ENCODE results near the gene SCN5A.
"Not testable (repeated sequence)": the region's sequence is repeated elsewhere in the genome, so short reads cannot be mapped to it uniquely, and the experiment has no call there.

Gene SCN5A

DNA sequence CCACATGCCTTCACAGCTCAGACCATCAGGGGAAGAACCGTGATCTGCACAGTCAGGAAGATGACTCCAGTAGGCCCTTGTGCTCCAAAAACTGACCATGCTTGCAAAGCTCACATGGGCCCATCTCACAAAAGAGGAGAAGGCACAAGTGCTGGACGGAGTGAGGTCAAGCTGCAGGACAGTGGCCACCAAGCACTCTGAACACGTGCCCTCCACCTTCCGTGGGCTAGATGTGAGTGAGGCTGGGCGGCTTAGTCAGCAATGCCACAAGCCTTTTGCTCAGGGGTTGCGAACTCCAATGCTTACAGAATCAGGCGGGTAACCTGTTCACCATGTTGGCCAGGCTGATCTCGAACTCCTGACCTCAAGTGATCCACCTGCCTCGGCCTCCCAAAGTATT lies 70.9 kb downstream of the SCN5A start:
- no peak for DNase-seq (ENCODE audit: low read depth)

DNA sequence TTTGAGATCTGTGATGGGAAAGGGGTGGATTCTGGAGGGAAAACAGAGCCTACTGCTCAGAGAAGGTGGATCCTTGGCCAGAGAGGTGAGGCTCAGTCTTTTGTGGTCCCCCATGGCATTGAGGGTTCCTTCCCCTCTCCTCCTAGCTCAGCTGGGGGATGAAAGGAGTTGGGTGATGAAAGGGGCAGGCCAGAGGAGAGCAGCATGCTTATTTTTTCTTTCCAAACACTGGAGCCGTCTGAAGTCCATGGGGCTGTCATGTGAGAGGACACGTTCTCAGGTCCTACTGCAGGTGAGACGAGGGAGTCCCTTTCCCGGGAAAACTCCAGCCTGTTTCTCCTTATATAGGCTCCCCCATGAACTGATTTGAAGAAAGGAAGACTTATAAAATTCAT lies 71.4 kb downstream of the SCN5A start:
- no peak for DNase-seq (ENCODE audit: low read depth)

DNA sequence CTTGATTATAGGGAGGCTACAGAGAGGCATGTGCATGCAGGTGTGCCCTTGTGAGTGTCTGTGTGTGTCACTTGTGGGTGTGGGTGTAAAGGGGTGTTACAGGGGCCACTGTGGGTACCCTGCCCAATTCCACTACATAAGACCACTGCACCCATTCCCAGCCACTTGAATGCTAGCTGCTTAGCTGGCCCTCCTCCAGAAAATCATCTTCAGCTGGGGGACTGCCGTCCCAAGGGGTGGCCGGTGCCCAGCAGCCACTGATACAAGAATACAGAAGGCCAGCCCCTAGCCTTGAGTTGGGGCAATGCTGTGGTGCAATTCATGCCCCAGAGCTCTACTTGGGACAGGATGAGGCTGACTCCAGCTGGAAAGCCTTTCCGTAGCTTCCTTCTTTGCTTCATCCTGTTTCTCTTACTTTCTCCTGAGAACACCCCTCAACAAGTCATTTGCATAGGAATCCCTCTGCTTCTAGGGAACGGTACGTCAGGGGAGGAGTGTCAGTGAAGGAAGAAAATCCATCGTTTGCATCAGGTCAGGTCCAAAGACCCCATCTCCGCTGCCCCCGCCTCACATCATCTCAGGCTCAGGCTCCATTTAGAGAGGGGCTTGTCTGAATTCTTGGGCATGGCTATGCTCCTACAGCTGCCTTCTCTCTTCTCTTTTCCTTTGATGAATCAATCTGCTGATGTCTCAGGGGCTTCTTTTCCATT lies 72.0 kb downstream of the SCN5A start:
- no peak for DNase-seq (ENCODE audit: low read depth)

DNA sequence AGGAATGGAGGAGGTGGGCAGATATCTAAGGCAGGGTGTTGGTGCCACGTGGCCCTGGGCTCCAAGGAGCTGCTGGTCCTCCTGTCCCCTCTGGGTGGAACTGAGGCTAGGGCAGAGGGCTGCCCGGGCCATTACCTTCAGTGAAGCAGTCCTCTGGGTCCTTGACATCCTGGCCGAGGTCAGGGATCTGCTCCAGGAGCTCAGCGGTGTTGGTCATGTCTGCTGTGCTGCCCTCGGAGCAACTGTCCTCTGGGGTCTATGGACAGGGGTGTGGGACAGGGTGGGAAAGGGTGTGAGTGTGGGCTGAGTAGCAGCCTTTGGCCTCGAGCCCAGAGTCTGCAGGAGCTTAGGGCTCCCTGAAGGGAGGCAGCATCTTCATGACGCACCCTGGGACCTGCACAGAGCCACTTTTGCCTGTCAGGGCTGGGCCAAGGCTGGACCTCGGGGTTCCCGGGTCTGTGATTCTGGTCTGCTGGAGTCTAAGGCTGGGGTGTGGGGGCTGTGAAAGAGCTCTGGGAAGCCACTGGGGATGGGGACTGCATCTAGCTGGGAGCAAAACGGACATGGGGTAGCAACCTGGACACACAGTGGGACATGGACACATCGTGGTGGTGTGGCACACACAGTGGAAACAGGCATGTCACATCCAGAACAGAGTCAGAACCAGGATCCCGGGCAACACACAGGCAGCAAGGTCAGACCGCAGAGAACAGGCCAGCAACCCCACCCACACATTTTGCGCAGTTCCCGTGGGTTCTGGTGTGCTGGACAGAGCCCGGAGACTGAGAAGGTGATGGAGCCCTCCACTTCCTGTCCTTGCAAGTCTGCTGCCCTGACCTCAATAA lies 72.7 kb downstream of the SCN5A start:
- DNase-seq (ENCODE audit: low read depth), result no peak

DNA sequence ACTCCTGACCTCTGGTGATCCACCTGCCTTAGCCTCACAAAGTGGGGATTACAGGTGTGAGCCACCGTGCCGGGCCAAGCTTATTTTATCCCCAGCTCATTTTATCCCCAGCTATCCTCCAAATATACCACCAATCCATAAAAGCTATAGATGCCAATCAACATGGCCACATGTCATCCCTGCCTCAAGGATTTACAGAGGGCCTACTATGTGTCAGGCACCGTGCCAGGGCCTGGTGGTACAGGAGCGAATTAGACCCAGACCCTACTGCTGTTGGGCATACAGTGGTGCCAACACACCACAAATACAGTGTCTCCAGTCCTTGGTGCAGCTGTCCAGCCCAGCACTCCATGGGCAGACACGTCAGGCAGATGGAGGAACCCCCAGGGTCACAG lies 73.4 kb downstream of the SCN5A start:
- DNase-seq (ENCODE audit: low read depth), result no peak

DNA sequence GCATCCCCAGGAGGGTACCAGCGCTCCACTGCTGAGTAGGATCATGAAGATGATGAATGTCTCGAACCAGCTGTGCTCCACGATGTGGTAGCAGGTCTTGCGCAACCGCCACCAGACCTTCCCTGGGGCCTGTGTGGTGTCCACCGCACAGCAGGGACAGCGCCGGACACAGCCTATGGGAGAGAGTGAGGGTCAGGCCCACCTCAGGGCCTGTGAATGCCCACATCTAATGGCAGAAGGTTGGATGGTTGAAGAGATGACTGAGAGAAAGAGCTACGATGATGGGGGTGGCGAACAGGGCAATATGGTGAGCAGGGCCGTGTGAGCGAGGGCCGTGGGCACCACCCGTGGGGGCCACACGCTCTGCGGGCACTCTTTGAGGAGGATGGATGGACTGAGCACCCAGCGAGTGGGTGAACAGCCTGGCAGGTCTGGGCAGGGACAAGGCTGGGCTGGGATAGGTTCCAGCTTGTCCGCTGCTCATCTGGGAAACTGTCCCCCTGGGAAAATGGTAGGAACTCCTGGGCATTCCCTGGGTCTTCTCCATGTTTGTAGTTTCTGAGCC lies 74.1 kb downstream of the SCN5A start:
- no peak for DNase-seq (ENCODE audit: low read depth)

DNA sequence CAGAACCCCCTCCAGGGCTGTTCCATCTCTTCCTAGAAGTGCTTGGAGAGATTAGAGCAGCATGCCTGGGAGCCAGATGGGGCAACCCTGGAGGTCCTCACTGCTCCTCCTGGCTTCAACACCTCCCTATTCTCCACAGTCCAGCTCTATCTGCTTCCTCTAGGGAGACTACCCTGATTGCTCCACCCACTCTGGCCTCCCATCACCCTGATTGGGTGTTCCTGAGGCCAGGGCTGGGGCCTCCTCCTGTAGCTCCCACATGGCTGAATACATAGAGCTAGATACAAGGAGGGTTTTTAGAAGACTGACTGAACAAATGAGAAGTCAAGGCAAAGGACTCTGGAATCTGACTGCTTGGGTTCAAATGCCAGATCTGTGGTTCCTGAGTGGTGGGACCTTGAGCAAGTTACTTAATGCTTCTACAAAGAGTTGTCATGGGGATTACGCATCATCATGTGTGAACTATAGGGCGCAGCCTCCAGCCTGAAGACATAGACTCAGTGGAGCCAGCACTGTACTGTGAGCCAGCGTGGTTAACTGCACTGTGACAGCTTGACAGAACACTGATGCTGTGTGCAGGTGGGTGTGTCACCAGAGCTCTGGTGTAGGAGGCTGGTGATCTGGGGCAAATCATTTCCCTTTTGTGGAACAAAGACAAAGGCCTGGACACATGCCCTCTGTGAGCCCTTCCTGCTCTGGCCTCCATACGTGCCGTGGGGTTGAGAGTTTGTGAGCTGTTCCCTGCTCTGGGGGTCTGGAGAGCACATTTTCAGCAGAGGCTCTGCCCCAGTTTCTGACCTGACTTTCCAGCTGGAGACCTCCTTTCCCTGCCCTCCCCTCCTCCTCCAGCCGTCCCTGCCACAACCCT lies 74.8 kb downstream of the SCN5A start:
- no peak for DNase-seq (ENCODE audit: low read depth)

DNA sequence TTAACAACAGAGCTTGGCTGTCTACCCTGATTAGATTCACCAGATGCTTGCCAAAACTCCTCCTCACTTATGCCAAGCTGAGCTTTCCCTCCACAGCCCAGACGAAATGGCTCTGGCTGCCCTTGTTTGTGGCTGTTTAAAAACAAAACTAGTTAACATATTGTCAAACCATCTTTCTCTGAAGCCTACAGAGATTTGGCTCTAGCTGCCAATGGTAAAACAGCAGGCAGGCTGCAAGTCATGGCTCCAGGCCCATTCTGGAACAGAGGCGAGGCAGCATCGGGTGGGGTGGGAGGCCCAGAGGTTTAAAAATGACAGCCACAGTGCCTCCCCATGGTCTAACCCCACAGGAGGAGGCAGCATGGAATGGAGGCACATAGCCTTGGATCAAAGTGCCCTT lies 75.9 kb downstream of the SCN5A start:
- DNase-seq (ENCODE audit: low read depth), result no peak

DNA sequence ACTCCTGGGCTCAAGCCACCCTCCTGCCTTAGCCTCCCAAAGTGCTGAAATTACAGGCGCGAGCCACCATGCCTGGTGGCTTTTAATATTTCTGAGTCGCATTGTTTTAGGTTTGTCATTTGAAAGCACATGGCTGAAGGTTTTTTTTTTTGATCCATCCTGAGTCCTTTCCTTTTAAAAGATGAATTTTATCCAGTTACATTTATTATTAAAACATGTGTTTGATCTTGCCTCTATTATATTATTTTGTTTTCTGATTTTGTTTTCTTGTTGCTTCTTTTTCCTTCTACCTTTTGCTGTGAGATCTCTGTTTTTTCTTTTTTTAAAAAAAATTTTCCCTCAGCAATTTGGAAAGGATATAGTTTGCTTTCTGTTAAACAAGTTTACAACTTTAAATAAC lies 76.4 kb downstream of the SCN5A start:
- no peak for DNase-seq (ENCODE audit: low read depth)

DNA sequence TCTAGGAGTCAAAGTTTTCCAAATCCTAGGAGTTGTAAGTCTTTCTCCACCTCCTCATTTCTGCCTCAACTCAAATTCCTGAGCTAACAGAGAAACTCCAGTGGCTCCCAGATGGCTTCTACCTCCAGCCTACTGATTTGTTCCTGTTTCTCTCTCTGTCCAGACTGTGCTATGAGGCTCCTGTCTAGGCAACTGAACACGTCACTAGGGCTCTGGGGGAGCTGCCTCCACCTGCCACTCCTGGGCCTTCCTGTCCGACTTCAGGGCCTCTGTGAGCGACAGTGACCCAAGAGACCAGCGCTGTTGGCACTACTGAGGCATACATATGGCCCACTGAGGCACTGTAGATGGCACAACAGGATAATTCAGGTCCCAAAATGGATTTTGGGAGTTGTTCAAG lies 82.0 kb downstream of the SCN5A start:
- DNase-seq (ENCODE audit: low read depth), result no peak

DNA sequence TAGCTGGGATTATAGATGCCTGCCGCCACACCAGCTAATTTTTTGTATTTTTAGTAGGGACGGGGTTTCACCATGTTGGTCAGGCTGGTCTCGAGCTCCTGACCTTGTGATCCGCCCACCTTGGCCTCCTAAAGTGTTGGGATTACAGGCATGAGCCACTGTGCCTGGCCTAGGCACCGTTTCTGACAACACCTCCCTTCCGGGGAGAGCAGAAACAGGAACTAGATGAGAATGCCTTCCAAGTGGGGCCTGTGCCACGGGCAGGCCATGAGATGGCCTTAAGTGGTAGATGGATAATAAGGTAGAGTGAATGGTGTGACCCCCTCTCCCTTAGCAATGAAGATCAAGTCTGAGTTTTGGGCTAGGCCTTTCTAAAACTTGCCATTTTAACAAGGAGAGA lies 82.7 kb downstream of the SCN5A start:
- not testable (repeated sequence) for DNase-seq (ENCODE audit: low read depth)

DNA sequence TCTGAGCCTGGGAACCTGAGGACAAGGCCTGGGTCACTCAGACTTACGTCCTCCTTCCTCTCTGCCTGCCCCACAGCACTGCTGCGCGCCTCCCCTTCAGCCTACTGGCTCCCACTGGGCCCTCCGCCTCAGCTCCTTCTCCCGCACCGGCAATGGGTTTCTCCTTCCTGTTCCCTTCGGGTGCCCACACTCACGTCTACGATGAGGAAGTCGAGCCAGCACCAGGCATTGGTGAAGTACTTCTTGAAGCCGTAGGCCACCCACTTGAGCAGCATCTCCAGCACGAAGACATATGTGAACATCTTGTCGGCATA lies 83.3 kb downstream of the SCN5A start:
- DNase-seq (ENCODE audit: low read depth), result no peak

DNA sequence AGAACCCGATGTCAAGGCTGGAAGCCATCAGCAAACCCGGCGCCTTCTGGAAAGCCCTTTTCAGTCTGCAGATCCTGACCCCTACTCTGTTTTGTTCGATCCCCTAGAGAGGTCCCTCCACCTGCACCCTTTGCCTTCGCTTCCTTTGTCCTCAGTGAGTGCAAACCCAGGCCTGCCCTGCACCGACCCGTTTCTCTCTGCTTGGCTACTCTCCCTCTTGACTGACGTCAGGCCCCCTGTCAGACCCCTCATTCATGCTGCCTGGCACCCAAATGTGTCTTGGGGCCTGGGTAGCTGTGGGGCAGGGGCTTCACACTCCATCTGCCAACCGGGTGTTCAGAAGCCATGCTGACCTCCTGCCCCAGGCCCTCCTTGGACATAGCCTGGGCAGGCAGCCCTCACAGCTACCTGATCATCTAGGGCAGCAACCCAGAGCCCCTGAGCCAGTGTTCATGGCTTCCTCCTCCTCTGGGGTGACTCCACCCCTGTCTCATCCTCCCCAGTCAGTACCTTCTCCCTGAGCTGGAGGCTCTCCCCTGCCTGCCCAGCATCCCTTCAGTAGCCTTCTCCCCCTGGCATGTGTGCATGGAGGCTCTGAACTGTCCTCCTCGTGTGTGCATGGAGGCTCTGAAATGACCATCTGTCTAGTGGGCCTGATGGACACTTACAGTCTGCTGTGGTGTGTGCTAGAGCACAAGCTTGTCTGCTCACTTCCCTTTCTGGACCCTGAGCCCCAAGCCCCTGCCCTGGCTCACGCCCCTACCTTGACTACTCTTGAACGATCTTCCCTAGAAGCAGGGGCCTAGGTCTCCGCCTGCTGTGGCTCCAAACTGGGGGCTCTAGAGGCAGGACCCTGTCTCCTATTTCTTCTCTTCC lies 83.9 kb downstream of the SCN5A start:
- DNase-seq (ENCODE audit: low read depth), result no peak

DNA sequence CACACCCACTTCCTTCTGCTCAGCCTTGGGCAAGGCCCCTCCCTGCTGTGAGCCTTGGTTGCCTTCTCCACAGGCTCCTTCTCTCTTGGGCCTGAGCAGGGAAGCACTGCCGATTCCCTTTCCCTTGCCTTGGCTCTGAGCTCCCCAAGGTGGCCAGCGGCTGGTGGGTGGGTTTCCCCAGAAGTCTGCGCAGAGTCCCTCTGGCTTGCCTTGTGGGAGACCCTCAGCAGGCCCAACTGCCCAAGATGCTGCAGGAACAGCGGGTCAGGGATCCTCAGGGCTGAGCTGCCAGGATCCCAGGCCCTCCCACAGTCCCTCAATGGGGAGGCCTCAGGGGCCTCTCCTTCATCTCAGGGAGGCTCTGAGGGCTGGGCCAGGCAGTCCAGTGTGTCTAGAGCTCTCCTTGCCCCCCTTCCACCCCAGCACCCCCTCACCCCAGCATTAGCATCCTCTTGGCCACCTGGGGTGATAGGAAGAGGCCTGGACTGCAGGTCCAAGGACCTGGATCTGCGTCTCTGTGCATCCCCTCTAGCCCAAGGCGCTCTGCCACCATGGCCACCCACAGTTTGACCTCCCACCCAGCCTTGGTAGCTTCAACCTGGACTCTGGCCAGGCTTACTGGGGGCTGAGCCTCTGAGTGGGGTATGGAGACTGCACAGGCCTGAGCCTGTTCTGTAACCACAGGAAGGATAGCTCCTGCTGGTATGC lies 84.7 kb downstream of the SCN5A start:
- DNase-seq (ENCODE audit: low read depth), result no peak

DNA sequence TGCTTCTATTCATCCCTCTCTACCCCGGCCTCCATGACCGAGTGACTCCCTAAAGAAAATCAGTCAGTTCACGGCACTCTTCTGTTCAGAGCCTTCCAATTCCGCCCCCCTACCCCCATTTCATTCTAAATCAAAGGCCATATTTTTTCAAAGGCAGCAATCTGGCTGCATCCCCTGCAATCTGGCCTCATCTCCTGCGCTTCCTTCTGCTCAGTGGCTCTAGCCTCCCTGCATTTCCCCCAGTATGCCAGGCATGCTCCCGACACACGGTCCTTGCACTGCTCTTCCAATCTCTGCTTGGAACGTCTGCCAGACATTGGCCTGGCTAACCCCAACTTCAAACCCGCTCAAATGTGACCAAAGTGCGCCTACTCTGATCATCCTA lies 85.6 kb downstream of the SCN5A start:
- no peak for DNase-seq (ENCODE audit: low read depth)

DNA sequence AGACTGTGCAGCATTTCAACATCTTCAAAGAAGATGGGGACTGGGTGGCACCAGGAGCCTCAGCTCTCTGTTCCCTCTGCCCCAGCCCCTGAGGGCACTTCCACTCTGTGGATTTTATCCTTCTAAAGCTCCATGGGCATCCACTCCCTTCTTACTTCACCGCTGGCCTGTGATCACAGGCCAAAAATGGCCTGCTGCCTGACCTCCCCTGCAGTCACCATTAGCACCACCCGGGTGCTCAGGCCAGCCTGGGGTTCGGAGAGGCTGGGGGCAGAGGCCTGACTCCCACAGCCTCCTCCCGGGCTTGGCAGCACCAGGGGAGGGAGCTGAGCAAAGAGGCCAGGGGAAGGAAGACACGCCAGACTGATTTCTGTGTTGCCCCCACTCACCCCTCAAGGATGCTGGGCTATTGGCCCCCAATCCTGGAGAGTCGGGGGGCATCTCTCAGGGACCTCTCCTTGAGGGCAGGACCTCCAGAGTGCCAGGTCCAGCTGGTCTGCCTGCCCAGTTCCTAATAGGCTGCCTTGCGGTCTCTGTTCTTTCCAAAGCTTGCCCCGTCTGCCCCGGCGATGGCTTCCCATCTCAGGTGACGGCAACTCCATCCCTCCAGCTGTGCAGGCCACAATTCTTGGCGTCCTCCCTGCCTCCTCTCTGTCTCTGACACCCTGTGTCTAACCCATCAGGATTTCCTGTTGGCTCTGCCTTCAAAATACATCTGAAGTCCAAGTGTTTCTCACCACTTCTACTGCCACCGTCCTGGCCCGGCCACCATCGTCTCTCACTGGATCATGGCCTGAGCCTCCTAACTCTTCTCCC lies 86.2 kb downstream of the SCN5A start:
- DNase-seq (ENCODE audit: low read depth), result no peak

DNA sequence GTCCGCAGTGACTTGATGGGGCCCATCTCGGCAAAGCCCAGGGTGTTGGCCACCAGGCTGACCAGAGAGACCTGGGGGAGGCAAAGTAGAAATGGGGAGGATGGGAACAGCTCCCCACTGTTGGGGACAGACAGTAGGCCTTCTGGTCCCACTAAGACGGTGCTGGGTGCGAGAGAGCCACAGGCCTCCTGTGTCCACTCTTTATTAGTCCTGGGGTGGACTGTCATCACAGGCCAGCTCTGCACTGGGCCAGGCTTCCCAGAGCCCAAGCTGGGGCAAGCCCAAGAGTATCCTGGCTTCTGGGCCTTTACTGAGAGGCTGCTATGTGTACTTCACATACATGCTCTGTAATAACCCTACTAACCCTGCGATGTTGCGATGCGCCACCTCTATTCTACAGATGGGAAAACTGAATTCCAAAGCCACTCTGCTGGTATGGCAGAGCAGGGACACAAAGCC lies 87.0 kb downstream of the SCN5A start:
- no peak for DNase-seq (ENCODE audit: low read depth)

DNA sequence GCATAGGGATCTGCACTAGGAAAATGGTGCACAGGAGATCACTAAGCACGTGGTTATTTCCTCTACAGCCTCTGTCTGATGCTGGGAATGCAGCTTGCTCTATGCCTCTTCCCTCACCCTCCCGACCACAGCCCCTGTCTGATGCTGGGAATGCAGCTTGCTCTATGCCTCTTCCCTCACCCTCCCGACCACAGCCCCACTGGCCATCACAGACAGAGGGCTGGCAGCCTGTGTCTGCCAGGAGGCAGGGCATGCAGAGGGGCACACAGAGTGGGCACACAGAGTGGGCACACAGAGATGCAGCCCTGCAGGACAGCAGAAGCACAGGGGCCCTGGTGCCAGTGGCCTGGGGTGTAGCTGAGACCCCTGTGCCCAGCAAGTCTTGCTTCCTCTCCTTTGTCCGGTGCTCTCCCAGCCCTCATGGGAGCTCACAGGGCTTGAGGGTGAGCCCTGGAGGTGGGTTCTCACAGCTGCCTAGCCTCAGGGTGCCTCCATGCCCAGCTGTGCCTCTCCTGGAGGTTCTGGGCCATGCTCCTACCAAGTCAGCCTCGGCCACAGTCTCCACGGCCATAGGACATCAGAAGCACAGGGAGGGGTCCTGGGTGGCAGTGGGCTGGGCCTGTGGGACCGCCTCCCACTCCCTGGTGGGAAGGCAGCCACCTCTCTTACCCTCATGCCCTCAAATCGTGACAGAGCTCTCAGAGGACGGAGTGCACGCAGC lies 87.6 kb downstream of the SCN5A start:
- no peak for DNase-seq (ENCODE audit: low read depth)

DNA sequence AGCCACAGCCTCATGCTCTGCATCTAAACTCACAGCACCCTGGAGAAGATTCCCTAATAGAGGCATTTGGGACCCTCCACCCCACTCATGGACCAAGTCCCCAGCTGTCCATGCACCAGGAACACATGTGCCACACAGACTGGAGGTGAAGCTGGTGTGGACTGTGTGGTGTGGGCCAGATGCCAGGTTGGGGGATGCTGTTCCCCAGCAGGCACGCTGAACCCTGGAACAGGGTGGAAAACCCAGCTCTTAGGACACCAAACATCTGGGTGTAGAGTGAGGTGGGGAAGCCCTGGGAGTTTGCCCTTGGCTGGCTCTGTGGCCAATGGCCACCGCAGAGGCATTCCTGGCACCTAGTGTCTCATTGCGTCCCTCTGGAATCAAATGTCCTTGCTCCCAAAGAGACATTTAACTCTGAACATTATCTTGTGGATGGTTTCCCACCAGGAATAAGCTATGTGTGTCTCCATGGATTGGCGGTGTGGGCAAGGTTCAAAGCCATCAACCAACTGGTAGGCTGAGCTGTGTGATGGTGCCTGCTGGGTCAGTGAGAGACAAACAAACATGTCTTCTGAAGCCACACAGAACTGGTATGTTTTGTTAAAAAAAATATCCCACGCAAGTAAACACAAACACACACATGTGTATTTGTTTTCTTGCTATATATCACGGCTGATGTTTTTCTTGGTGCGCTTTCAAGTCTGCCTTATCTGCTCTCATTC lies 88.3 kb downstream of the SCN5A start:
- no peak for DNase-seq (ENCODE audit: low read depth)
